Lower lobe of right lung (tissue), 2 donors: ENCODE data around the gene ERN1. TPM values are rescaled to one million over a fixed set of nuclear protein-coding genes. Genes with fewer than 3 reads are reported as not detected.

Experiments
- ATAC-seq, 2 donors: fragments of 200-7000 bp; cut with Tn5 transposase; one replicate each; pipeline ENCODE4 v1.9.1; 2020 to 2022; ENCODE audit warnings: mild to moderate bottlenecking in 2 of 2, moderate library complexity in 2 of 2
- DNase-seq: peaks from one replicate; pipeline ENCODE4 v3.0.0-alpha.2; 2020
- H3K27ac ChIP-seq: fragments of 200-600 bp; one replicate; pipeline ENCODE4 v1.8.0; 2022
- H3K27me3 ChIP-seq: fragments of 200-600 bp; one replicate; pipeline ENCODE4 v1.8.0; 2022; ENCODE audit warnings: low read depth
- H3K36me3 ChIP-seq: fragments of 200-600 bp; one replicate; pipeline ENCODE4 v1.8.0; 2022; ENCODE audit warnings: mild to moderate bottlenecking
- H3K4me1 ChIP-seq: fragments of 200-600 bp; one replicate; pipeline ENCODE4 v1.8.0; 2022
- H3K4me3 ChIP-seq: fragments of 200-600 bp; one replicate; pipeline ENCODE4 v1.8.0; 2022; ENCODE audit warnings: mild to moderate bottlenecking
- H3K9me3 ChIP-seq: fragments of 200-600 bp; one replicate; pipeline ENCODE4 v1.8.0; 2022
- intact Hi-C: fragments of 100-400 bp; cut with DNase I; formaldehyde crosslinking; loops from one replicate; pipeline ENCODE4 v1.11.0; 2022
- total RNA-seq: library from RNA; stranded (reverse); fragmentation: NEBNext Ultra II Directional; extraction: Animal tissue kit (Norgen Biotek cat#: 25700); gene quantifications from one replicate; pipeline ENCODE4 v1.2.1, GENCODE V29; 2021
- TF ChIP-seq, protein P1 (sequence below): fragments of 200-600 bp; IDR thresholded peaks from one replicate; pipeline ENCODE4 v1.8.0; 2022; ENCODE audit warnings: antibody characterized with exemption, mild to moderate bottlenecking
- donor health status: DM: no; HTN: yes; CAD: no; lungs with severe emphysema.

Gene ERN1
- total RNA-seq, 1 donor from 2014 or later: 39.7 TPM

DNA sequence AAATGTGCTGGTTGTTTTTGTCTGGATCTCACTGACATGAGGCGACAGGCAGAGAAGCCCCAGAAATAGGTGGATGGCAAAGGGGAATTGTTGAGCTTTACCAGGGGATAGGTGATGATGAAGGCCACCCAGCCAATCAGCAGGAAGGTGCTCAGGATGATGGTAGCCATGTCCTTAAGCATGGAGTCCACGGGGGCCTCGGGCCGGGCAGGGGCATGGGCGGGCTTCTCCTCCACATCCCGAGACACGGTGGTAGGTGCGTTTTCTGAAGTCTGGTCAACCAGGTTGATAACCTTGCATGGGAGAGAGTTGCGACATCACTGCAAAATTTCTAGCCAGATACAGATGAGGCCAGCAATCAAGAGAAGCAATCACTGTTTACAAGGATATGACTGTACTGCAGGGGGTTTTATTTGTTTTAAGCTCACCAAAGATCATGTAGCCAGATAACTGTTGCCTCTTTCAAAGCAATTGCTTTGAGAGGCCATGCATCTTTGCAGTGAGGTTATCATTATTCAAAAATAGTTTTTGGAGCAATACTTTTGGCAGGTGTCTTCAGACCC, 72.2 kb downstream of the ERN1 start:
- ATAC-seq: no peak

DNA sequence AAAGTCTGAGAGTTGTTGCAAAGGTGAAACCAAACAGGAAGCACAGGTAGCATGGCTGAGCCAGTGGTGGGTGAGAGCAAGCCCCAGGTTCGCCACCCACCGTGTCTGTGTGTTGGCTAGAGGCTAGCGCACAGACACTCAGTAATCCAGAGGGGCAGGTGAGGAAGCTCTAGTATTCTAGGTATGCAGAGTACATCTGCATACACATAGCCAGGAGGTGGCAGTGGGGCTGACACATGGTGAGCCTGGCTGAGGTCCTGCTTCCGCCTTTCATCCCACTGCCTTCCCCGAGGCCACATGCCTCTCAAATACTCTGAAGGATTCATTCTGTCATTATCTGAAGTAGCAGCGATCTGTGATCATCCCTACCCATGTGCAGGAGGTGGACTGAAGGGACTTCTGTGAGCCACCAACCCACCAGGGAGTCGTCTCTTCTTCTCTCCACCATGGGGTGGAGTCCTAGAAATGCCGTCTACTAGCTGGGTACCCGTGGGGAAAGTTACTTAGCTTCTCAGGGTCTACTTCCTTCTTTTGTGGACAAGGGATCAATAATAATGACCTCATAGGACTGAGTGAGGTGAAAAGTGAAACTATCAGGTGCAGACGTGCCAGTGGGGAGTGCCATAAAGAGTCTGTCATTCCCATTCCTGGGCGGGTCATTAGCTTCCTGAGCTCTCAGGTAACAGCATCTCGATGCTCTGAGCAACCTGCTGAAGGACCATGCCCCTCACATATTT, 73.5 kb downstream of the ERN1 start:
- peaks cover 100% of the 10 kb centered on the region for H3K36me3 ChIP-seq
- peaks cover 8% of the 10 kb centered on the region for H3K4me1 ChIP-seq
- no peaks in the 10 kb centered on the region for H3K9me3 ChIP-seq
- intact Hi-C loops: no loop called here
- no peaks in the 10 kb centered on the region for H3K27me3 ChIP-seq
- TF ChIP-seq, protein P1, sequence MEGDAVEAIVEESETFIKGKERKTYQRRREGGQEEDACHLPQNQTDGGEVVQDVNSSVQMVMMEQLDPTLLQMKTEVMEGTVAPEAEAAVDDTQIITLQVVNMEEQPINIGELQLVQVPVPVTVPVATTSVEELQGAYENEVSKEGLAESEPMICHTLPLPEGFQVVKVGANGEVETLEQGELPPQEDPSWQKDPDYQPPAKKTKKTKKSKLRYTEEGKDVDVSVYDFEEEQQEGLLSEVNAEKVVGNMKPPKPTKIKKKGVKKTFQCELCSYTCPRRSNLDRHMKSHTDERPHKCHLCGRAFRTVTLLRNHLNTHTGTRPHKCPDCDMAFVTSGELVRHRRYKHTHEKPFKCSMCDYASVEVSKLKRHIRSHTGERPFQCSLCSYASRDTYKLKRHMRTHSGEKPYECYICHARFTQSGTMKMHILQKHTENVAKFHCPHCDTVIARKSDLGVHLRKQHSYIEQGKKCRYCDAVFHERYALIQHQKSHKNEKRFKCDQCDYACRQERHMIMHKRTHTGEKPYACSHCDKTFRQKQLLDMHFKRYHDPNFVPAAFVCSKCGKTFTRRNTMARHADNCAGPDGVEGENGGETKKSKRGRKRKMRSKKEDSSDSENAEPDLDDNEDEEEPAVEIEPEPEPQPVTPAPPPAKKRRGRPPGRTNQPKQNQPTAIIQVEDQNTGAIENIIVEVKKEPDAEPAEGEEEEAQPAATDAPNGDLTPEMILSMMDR: no peak
- ATAC-seq (no peak), DNase-seq (no peak)
- no peak overlapping the region for H3K4me3 ChIP-seq
- H3K27ac ChIP-seq: no peak overlapping the region

More for the DNA sequence above, 72.2 kb downstream of the ERN1 start:
- TF ChIP-seq, protein P1: no peak
- no peak overlapping the region for H3K27ac ChIP-seq
- intact Hi-C loops: no loop called here
- H3K4me3 ChIP-seq: no peak overlapping the region
- no peak for DNase-seq
- H3K27me3 ChIP-seq: no peaks in the 10 kb centered on the region
- H3K4me1 ChIP-seq: peaks cover 8% of the 10 kb centered on the region
- H3K36me3 ChIP-seq: peaks cover 99% of the 10 kb centered on the region
- no peaks in the 10 kb centered on the region for H3K9me3 ChIP-seq

DNA sequence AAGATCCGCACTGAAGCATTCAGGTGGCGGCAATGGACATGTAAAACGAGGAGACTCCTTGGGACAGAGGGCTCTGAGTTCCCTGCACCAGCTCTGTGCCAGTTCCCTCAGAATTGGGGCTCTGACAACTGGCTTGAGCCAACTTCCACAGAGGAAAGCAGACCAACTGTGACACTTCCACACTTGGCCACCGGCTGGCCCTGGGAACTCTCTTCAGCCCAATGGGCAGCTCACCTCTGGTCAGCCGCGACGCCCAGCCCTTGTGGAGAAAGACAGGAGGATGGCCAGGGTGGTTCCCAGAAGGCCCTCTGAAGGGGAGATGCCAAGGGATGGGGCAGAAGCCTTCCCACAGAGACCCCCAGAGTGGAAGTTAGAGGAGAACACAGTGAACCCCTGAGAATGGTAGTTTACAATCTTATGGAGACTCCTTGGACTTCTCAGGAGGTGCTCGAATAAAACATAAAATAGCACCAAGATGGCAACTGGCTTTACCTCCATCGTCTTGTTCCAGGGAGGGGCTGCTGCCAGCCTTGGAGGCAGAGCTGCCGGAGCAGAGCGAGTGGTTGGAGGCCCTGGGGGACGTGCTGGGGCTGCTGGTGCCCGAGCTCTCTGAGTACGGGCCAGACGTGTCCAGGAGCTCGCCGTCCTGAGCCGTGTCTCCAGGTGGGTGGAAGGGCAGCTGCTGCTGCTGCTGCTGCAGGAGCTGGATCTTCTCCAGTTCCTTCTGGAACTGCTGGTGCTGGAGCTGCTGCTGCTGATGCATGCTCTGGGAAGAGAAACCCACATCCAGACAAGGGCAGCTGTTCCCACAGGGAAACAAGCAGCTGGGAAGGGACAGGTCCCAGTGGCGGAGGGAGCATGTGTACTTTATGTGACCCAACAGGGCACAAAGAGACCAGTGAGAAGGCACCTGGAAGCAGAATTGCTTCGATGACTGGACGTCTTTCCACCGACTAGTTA, 74.5 kb downstream of the ERN1 start:
- no peak overlapping the region for H3K27ac ChIP-seq
- peaks cover under 1% of the 10 kb centered on the region for H3K4me1 ChIP-seq
- H3K36me3 ChIP-seq: peaks cover 100% of the 10 kb centered on the region
- TF ChIP-seq, protein P1: no peak
- no peaks in the 10 kb centered on the region for H3K27me3 ChIP-seq
- intact Hi-C loops: no loop called here
- ATAC-seq: no peak
- H3K4me3 ChIP-seq: no peak overlapping the region
- no peaks in the 10 kb centered on the region for H3K9me3 ChIP-seq
- DNase-seq: no peak

DNA sequence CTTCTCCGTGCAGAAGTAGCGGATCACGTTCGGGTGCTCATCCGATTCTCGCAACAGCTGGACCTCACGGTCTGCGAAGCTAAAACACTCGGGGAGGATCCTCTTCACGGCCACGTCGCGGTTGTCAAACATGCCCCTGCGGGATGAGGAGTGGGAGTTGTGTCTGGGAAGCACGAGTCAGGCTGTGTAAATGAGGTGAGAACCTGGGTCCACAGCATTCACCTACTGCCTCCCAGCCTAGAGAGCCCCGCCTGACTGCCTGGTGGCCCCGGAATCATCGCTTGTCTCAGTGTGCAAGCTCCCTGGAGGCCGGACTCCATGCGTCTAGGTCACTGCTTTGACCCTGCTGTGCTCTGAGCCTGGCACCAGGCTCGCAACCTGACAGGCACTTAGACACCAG, 75.6 kb downstream of the ERN1 start:
- Histone ChIP-seq H3K4me3 (no peak overlapping the region), H3K27ac (no peak overlapping the region), H3K27me3 (no peaks in the 10 kb centered on the region), H3K36me3 (peaks cover 100% of the 10 kb centered on the region), H3K9me3 (no peaks in the 10 kb centered on the region), H3K4me1 (no peaks in the 10 kb centered on the region)
- ATAC-seq: no peak
- no peak for DNase-seq
- TF ChIP-seq, protein P1: no peak
- intact Hi-C loops: no loop called here

DNA sequence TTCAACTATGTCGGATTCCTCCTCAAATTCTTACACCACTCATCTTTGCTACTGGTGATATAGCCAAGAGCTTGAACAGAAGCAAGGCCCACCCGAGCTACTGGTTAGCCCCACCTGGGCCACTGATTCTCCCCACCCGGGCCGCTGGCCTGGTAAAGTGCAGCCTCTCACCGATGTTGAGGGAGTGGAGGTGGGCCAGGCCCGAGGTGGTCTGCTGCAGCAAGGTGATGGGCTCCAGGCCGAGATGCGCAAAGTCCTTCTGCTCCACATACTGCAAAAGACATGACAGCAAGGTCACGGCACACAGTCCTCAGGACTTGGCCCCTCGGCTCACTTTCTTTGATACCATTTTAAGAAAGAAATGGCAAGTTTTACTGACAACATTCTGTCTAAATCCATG, 76.8 kb downstream of the ERN1 start:
- TF ChIP-seq, protein P1: no peak
- H3K27ac ChIP-seq: no peak overlapping the region
- DNase-seq (no peak), ATAC-seq (no peak)
- no peak overlapping the region for H3K4me3 ChIP-seq
- intact Hi-C loops: no loop called here
- H3K27me3 ChIP-seq: no peaks in the 10 kb centered on the region
- no peaks in the 10 kb centered on the region for H3K9me3 ChIP-seq
- H3K36me3 ChIP-seq: peaks cover 100% of the 10 kb centered on the region
- H3K4me1 ChIP-seq: no peaks in the 10 kb centered on the region
